Loucy (cell line): ENCODE results near the gene ZIC4.

Experiments
- H2AFZ ChIP-seq: fragments of 200-600 bp; sonication (generic); 2 replicates; pipeline ENCODE4 v1.6.0; 2016; ENCODE audit warnings: antibody characterized with exemption, mild to moderate bottlenecking, low read length, moderate library complexity
- H3F3A ChIP-seq: fragments of 200-600 bp; 2 replicates; pipeline ENCODE4 v1.6.0; 2016; ENCODE audit warnings: antibody characterized with exemption, low read depth, mild to moderate bottlenecking
- H3K27me3 ChIP-seq: fragments of 200-600 bp; sonication (generic); 2 replicates; pipeline ENCODE4 v1.6.1; 2014; ENCODE audit warnings: low read length, mild to moderate bottlenecking; ENCODE audit not compliant: insufficient read depth, poor library complexity, severe bottlenecking
- H3K36me3 ChIP-seq: fragments of 200-600 bp; sonication (generic); 2 replicates; pipeline ENCODE4 v1.6.1; 2016; ENCODE audit warnings: low read length; ENCODE audit not compliant: insufficient read depth
- H3K4me1 ChIP-seq: fragments of 200-600 bp; sonication (generic); 2 replicates; pipeline ENCODE4 v1.5.1; 2014; ENCODE audit warnings: low read length, mild to moderate bottlenecking; ENCODE audit not compliant: insufficient read depth, poor library complexity, severe bottlenecking
- H3K4me2 ChIP-seq: fragments of 200-600 bp; sonication (generic); 2 replicates; pipeline ENCODE4 v1.6.0; 2014; ENCODE audit warnings: antibody characterized with exemption, low read length, low read depth, mild to moderate bottlenecking; ENCODE audit not compliant: poor library complexity, severe bottlenecking
- H3K4me3 ChIP-seq: fragments of 200-600 bp; sonication (generic); 2 replicates; pipeline ENCODE4 v1.5.1; 2014; ENCODE audit warnings: low read length, mild to moderate bottlenecking, mixed read lengths; ENCODE audit not compliant: poor library complexity, severe bottlenecking
- H3K79me2 ChIP-seq: fragments of 200-600 bp; sonication (generic); 2 replicates; pipeline ENCODE4 v1.6.1; 2014; ENCODE audit warnings: low read length; ENCODE audit not compliant: insufficient read depth
- H3K9ac ChIP-seq: fragments of 200-600 bp; sonication (generic); 2 replicates; pipeline ENCODE4 v1.6.0; 2014; ENCODE audit warnings: mild to moderate bottlenecking, low read depth, low read length, moderate library complexity; ENCODE audit not compliant: poor library complexity, severe bottlenecking
- H3K9me2 ChIP-seq: fragments of 200-600 bp; sonication (generic); replicated peaks from 2 replicates; pipeline ENCODE4 v1.6.1; 2016; ENCODE audit warnings: low read depth, low read length, mixed read lengths
- H3K9me3 ChIP-seq: fragments of 200-600 bp; sonication (generic); 2 replicates; pipeline ENCODE4 v1.6.1; 2014; ENCODE audit warnings: mild to moderate bottlenecking, antibody characterized with exemption, low read length, low read depth; ENCODE audit not compliant: insufficient read depth
- H4K20me1 ChIP-seq: fragments of 200-600 bp; sonication (generic); 2 replicates; pipeline ENCODE4 v1.6.0; 2014; ENCODE audit warnings: antibody characterized with exemption, low read length, mild to moderate bottlenecking; ENCODE audit not compliant: insufficient read depth, poor library complexity, severe bottlenecking
- EZH2phosphoT487 ChIP-seq: fragments of 200-600 bp; IDR thresholded peaks from 2 replicates; pipeline ENCODE4 v1.6.1; 2018; ENCODE audit warnings: antibody characterized with exemption, mild to moderate bottlenecking, moderate library complexity, borderline replicate concordance
- TF ChIP-seq, protein P1 (sequence below): fragments of 200-600 bp; sonication (generic); conservative IDR thresholded peaks from 2 replicates; pipeline ENCODE4 v1.5.1; 2014; ENCODE audit warnings: mild to moderate bottlenecking, antibody characterized with exemption, low read length

ZIC4 gene

DNA sequence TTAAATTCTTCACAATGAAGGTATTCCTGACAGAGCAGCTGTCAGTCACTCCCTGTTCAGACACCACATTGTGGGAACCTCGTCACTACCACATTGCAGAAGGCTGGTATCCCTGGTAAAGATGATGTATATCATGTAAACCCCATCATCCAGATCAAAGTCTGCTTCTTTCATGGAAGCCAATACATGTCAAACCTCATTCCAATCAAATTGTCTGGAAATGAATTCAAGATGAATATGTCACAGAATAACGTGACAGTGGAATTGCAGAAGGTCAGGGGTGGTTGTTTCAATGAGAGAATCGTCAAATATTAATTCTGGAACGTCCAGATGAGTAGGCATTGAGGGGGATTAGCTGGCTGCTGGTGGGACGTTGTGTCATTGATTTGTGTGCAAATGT, 4.2 kb downstream of the ZIC4 start:
- Histone ChIP-seq H4K20me1 (no peaks in the 10 kb centered on the region), H3K4me2 (no peak overlapping the region), H3F3A (no peaks in the 10 kb centered on the region), H3K27me3 (peaks cover 5% of the 10 kb centered on the region), H3K36me3 (no peaks in the 10 kb centered on the region), H3K9ac (no peak overlapping the region), H3K79me2 (no peaks in the 10 kb centered on the region), H3K9me3 (no peaks in the 10 kb centered on the region), H3K4me3 (no peak overlapping the region), H2AFZ (no peak overlapping the region), H3K9me2 (no peaks in the 10 kb centered on the region), H3K4me1 (peaks cover 7% of the 10 kb centered on the region)
- TF ChIP-seq, protein P1, sequence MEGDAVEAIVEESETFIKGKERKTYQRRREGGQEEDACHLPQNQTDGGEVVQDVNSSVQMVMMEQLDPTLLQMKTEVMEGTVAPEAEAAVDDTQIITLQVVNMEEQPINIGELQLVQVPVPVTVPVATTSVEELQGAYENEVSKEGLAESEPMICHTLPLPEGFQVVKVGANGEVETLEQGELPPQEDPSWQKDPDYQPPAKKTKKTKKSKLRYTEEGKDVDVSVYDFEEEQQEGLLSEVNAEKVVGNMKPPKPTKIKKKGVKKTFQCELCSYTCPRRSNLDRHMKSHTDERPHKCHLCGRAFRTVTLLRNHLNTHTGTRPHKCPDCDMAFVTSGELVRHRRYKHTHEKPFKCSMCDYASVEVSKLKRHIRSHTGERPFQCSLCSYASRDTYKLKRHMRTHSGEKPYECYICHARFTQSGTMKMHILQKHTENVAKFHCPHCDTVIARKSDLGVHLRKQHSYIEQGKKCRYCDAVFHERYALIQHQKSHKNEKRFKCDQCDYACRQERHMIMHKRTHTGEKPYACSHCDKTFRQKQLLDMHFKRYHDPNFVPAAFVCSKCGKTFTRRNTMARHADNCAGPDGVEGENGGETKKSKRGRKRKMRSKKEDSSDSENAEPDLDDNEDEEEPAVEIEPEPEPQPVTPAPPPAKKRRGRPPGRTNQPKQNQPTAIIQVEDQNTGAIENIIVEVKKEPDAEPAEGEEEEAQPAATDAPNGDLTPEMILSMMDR = no peak
- no peak for TF ChIP-seq EZH2phosphoT487

DNA sequence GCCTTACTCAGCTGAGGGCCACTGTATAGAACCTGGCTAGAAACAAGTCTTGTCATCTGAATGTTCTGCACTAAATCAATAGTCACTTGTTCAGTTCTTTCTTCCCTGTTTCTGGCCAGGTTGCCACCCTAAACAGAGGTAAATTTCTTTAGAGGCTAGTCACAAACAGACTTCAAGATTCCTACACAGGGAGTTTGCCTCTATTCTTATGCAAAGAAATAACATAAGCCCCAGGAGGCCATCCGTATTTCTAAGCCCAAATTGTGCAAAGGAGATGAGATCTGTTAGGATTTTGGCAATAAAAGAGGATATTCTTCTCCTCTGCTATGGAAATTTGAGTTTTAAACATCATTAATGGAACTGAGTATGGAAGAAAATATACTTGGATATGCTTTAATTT, 4.9 kb downstream of the ZIC4 start:
- H3K27me3 ChIP-seq = no peaks in the 10 kb centered on the region

DNA sequence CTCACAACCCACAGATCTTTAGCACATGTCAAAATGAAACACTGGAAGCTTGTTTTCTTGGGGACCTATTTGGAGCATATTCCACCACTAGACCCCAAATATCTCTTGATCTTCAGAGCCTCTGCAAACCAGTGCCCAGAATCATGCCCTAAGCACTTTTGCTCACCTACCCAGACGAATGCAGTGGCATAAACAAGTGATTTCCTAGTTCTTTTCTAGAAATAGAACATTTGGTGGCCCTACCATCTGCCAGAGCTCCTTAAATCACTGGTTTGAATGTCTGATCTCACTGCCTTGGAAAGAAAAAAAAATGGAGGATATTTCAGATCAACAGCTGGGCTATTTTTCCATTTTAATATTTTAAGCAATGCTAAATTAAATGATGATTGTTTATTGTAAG, 5.3 kb downstream of the ZIC4 start:
- Histone ChIP-seq H3K4me2 (no peak overlapping the region), H3K27me3 (no peaks in the 10 kb centered on the region), H3K79me2 (no peaks in the 10 kb centered on the region), H3K36me3 (no peaks in the 10 kb centered on the region), H3K4me1 (no peaks in the 10 kb centered on the region), H3K9me2 (no peaks in the 10 kb centered on the region), H3K9me3 (no peaks in the 10 kb centered on the region), H2AFZ (no peak overlapping the region), H3K9ac (no peak overlapping the region), H3K4me3 (no peak overlapping the region), H3F3A (no peaks in the 10 kb centered on the region), H4K20me1 (no peaks in the 10 kb centered on the region)
- TF ChIP-seq, protein P1 = no peak
- no peak for TF ChIP-seq EZH2phosphoT487

More for the DNA sequence above, 4.9 kb downstream of the ZIC4 start:
- Histone ChIP-seq H3K9me3 (no peaks in the 10 kb centered on the region), H2AFZ (no peak overlapping the region), H3K4me1 (peaks cover 3% of the 10 kb centered on the region), H3K9me2 (no peaks in the 10 kb centered on the region), H3K4me3 (no peak overlapping the region), H3K79me2 (no peaks in the 10 kb centered on the region), H4K20me1 (no peaks in the 10 kb centered on the region), H3K36me3 (no peaks in the 10 kb centered on the region), H3K4me2 (no peak overlapping the region), H3F3A (no peaks in the 10 kb centered on the region), H3K9ac (no peak overlapping the region)
- TF ChIP-seq, protein P1 = no peak
- TF ChIP-seq EZH2phosphoT487 = no peak
